HG03342 (cell line): ENCODE results near the gene RBBP6.
"Not testable (repeated sequence)": the region's sequence is repeated elsewhere in the genome, so short reads cannot be mapped to it uniquely, and the experiment has no call there.

Experiments
- ATAC-seq: cut with Tn5 transposase; IDR thresholded peaks from one replicate; pipeline ENCODE4 v1.9.1; 2021; ENCODE audit warnings: mild to moderate bottlenecking, moderate library complexity; ENCODE audit not compliant: unreplicated experiment

Gene RBBP6, protein sequence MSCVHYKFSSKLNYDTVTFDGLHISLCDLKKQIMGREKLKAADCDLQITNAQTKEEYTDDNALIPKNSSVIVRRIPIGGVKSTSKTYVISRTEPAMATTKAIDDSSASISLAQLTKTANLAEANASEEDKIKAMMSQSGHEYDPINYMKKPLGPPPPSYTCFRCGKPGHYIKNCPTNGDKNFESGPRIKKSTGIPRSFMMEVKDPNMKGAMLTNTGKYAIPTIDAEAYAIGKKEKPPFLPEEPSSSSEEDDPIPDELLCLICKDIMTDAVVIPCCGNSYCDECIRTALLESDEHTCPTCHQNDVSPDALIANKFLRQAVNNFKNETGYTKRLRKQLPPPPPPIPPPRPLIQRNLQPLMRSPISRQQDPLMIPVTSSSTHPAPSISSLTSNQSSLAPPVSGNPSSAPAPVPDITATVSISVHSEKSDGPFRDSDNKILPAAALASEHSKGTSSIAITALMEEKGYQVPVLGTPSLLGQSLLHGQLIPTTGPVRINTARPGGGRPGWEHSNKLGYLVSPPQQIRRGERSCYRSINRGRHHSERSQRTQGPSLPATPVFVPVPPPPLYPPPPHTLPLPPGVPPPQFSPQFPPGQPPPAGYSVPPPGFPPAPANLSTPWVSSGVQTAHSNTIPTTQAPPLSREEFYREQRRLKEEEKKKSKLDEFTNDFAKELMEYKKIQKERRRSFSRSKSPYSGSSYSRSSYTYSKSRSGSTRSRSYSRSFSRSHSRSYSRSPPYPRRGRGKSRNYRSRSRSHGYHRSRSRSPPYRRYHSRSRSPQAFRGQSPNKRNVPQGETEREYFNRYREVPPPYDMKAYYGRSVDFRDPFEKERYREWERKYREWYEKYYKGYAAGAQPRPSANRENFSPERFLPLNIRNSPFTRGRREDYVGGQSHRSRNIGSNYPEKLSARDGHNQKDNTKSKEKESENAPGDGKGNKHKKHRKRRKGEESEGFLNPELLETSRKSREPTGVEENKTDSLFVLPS (N-terminal part only)

DNA sequence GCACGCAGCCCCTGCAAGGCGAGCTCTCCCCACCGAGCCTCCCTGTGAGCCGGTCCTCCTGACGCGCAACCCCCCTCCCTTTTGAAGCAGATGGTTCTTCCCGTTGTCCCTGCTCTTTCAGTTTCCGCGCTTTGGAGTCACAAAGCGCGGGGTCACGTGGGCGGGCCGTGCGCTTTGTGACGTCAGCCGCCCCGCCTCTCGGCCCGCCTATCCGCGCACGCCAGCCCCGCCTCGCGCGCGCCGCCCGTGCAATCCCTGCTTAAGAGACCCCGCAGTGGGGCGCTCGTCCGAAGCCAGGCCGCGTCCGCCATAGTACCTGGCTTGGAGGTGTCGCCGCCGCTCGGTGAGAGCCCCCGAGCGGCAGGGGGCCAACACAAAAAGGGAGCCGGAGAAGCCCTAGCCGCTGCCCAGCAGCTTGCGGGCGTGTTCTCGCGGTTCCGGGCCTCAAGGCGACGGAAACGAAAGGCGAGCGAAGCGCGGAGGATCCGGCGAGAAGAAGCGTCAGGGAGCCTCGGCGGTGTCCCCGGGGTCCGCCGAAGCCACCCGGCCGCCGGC, at the start of gene RBBP6:
Gene RBBP6 (plus strand): TSS at position 272 of the 555 bp plus-strand sequence. CDS start 1,061 bp downstream, outside the sequence.
- peak; percentile 85 for ATAC-seq

DNA sequence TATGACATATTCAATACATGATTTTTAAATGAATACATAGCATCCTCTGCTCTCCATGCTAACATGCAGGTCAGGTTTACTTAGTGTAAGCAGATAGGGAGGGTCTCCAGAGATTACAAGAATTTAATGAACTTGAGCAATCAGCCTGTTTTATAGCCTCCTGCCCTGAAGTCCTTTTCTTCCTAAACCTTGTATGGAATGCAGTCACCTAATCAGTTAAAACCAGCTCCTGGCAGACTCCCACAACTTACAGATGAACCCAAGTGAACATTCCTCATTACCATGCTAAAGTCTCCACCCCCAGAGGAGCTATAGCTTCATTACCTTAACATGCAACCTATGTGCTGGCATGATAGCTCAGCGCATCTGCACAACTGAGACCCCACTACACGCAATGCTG, 48.5 kb upstream of the RBBP6 start:
- ATAC-seq = no peak

DNA sequence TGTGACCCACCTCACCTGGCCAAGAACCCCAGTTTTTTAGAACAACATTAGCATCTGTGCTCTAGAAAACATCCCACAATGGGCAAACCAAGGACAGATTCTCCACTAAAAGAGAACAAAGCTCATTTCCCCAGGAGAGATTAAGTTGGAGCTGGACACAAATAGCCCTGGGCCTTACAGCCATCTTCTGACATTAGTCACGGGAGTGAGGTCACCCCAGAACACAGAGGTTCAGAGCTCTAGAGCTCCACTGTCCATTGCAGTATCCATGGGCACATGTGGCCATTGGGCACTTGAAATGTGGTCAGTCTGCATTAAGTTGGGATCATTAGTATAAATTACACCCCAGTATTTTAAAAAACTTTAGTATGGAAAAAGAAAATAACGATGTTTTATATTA, 47.6 kb upstream of the RBBP6 start:
- ATAC-seq = no peak

DNA sequence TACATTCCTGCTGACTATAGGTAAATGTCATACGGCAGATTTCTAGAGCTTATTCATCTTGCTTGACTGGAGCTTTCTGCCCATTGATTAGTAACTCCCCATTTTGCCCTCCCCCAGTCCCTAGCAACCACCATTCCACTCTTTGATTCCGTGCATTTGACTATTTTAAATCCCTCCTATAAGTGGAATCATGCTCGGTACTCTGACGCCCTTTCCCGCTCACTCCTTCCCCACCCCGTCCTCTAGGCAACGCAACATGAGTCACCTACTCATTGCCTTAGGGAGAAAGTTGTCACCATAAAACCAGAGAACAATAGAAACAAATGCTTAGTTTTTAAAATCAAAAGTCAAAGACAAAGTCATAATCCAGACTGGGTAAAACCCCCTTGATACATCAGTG, 45.5 kb upstream of the RBBP6 start:
- no peak for ATAC-seq

DNA sequence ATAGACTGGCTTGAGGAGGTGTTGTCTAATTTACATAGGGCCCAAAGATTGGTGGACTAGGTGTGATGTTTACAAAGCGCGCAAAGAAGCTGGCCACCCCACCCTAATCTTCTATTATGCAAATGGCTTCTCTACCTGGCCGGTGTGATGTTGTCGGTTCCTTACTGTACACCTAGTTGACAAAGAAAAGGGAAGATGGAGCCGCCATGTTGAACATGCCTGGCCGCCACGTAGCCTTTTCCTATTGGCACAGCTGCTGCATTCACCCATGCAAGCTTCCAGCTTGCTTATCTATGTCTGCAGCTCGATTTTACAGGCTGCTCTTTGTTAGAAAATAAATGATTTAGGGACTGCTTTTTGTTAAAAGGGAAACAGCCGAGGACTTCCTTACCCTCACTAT, 44.2 kb upstream of the RBBP6 start:
- ATAC-seq = not testable (repeated sequence)

DNA sequence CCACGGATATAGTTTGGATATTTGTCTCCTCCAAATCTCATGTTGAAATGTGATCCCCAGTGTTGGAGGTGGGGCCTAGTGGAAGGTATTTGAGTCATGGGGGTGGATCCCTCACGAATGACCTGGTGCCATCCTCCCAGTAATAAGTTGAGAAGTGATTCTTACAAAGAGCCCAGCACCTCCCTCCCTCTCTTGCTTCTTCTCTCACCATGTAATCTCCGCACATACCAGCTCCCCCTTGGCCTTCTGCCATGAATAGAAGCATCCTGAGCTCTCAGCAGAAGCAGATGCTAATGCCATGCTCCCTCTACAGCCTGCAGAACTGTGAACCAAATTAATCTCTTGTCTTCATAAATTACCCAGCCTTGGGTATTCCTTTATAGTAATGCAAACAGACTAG, 41.9 kb upstream of the RBBP6 start:
- no peak for ATAC-seq

DNA sequence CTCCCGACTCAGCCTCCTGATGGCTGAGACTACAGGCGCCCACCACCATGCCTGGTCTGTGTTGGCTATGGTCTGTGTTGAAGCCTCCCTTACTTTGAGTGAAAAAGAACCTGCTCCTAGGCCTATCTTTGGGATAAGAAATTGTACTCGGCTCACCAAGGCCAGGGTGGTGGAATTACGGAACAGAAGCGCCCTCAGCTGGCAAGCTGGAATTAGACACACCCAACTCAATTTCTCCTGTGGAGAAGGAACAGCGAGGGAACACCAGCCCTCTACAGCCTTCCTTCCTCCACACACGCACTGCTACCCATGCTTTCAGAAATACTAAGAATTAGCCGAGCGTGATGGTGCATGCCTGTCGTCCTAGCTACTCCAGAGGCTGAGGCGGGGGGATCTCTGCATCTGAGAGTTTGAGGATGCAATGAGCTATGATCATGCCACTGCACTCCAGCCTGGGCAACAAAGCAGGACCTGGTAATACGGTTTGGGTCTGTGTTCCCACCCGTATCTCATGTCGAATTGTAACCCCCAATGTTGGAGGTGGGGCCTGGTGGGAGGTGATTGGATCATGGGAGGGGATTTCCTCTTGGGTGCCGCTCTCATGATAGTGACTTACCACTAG, 40.1 kb upstream of the RBBP6 start:
- no peak for ATAC-seq

DNA sequence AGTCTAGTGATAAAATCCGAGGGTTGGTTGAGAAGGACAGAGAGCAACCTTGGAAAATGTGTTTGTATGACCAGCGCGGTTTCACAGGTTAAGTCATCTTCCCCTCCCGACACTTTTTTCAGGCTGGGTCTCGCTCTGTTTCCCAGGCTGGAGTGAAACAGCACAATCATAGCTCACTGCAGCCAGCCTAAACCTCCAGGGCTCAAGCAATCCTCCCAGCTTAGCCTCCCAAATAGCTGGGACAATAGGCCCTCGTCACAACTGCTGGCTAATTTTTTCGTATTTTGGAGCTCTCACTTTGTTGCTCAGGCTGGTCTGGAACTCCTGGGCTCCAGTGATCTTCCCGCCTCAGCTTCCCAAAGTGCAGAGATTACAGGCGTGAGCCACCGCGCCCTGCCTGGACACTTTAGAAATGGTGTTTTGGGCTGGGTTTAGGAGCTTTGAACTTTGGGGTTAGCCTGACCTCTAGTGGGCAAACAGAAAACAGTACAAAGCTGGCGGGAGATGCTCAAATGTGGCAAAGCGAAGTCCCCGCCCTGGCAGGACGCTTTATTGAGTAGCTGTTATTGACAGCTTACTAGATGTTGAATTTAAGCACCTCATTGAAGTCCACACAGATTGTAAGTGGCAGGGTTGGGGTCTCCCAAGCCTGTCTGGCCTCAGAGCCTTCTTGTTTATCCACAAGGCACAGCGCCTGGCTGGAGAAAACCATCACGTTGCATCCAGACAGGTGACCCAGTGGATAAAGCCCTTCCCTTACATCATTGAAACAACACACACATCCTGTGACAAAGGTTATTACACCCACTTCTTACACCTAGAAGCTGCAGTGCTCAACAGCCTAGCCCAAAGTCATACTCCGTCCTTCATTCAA, 34.7 kb upstream of the RBBP6 start:
- no peak for ATAC-seq

DNA sequence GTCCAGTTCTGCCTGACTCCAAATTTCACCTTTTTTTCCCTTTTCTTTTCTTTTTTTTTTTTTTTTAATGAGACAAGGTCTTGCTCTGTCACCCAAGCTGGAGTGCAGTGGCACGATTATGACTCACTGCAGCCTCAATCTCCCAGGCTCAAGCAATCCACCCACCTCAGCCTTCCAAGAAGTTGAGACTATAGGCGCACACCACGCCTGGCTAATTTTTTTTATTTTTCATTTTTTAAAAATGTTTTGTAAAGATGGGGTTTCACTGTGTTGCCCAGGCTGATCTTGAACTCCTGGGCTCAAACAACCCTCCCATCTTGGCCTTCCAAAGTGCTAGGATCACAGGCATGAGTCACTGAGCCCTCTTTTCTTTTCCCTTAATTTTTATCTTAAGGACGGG, 33.4 kb upstream of the RBBP6 start:
- no peak for ATAC-seq

DNA sequence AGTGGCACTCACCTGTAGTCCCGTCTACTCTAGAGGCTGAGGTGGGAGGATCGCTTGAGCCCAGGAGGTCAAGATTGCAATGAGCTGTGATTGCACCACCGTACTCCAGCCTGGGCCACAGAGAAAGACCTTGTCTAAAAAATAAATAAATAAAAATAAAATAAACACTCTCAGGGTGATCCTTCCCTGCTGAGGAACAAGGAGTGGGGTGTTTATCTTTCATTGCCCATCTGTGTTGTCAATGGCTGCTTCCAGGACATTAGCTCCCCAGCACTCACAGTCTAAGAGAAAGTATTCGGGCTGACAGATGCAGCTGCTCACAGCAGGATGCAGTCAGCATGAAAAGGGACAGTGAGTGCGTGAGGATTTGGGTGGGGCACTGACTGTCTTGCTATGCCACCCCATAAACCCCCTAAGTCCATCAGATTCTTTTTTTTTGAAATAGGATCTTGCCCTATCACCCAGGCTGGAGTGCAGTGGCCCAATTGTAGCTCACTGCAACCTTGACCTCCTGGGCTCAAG, 31.3 kb upstream of the RBBP6 start:
- ATAC-seq = no peak

DNA sequence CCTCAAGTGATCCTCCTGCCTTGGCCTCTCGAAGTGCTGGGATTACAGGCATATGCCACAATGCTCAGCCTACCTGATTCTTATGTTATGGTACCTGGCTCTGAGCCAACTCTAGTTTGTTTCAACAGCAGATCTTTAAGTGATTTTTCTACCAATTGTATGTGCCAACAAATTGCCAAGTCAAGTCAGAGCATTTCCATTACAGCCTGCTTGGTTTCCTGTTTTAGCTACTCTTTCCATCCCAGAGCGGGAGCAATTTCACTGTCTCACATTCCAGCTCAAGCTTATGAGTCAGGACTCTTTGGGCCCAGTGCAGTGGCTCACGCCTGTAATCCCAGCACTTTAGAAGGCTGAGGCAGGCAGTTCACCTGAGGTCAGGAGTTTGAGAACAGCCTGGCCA, 30.8 kb upstream of the RBBP6 start:
- ATAC-seq = no peak

DNA sequence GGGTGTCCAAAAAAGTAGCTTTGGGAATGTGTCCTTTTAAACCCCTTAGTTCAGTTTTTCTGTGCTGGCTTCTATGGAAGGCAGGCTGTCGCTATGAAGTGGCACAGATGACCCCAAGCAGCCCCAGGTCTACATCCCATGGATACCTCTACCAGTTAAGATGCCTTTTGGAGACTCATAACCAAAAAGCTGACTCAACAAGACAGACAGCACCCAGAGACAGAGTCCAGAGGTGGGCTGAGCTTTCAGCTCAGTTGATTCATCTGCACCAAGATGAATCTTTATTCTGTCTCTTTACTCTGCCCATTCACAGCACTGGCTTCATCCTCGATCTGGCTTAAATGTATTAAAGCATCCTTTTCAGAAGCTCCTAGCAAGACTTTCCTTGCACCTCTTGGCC, 29.8 kb upstream of the RBBP6 start:
- ATAC-seq = no peak

DNA sequence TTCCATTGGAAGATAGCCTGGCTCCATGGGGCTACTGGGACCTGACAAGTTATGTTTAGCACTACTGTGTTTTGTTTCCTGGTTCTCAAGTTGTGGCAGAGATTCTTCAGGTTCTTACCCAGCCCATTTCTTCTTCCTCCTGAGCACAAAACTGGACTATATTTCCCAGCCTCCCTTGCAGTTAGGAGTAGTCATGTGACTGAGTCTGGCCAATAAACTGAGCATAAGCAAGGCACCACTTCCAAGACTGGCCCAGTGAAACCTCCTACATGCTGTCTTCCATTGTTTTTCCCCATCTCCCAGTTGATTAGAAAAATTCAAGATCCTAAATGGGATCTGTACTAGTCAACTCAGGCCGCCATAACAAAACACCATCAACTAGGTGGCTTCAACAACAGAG, 28.2 kb upstream of the RBBP6 start:
- no peak for ATAC-seq

DNA sequence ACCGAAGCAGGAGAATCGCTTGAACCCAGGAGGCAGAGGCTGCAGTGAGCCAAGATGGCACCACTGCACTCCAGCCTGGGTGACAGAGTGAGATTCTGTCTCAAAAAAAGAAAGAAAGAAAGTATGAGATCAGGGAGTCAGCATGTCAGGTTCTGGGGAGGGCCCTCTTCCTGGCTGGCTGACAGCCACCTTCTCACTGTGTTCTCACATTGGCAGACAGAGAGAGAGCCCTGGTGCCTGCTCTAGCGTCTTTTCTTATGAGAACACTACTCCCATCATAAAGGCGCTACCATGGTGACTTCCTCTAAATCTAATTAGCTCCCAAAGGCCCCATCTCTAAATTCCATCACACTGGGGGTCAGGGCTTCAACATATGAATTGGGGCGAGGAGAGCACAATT, 27.6 kb upstream of the RBBP6 start:
- no peak for ATAC-seq

DNA sequence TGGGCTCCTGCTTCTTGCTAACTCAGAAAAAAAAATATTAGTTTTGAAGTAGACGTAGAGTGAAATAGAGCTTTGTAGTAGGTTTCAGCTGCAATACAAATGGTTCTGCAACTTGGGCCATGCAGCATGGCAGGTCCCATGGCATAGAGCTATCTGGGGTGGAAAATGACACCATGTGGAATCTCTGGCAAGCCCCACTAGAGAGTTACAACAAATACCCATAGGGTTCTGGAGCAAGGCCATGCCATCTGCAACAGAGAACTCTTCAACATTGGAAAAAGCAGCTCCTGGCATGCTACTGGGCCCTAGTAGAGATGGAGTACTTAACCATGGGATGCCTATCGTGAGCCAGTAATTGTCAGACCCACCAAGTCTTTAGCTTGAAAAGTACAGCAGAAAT, 25.3 kb upstream of the RBBP6 start:
- no peak for ATAC-seq

DNA sequence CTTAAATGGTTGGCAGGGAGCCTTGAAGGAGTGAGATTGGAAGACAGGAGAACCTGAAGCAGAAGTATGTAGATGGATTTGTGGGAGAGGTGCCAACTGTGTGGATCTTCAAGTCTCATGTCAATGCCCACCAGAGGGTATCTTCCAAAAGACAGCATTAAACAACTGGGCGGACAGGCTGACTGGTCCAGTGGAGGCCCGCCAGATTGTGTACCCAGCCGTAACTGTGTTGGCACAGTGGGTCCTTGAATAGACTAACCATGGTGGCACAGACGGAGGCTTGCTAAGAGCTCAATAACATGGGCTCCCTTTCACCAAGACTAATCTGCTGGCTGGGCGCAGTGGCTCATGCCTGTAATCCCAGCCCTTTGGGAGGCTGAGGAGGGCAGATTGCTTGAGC, 24.2 kb upstream of the RBBP6 start:
- no peak for ATAC-seq

DNA sequence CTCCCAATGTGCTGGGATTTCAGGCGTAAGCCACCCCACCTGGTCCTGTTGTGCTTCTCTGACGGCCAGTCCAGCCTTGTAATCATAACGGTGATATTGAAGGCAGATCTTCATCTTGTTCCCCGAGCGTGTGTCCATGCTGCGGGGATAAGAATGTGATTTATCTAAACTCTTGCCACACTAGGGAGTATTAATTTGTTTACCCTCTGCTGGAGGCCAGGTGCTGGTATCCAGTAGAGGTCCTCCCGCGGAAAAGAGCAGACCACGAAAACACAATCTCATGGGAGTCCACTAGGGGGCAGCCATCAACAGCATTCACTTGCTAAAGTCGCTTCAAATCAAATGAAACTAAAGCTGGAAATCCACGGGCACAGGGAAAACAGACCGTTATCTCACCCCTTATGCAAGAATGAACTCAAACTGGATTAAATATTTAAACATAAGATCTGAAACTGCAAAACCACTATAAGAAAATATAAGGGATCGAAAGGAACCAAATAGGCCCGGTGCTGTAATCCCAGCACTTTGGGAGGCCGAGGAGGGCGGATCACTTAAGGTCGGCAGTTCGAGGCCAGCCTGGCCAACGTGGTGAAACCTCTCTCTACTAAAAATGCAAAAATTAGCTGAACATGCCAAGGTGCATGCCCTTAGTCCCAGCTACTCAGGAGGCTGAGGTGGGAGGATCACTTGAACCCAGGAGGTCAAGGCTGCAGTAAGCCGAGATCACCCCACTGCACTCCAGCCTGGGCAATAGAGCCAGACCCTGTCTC, 22.3 kb upstream of the RBBP6 start:
- no peak for ATAC-seq

DNA sequence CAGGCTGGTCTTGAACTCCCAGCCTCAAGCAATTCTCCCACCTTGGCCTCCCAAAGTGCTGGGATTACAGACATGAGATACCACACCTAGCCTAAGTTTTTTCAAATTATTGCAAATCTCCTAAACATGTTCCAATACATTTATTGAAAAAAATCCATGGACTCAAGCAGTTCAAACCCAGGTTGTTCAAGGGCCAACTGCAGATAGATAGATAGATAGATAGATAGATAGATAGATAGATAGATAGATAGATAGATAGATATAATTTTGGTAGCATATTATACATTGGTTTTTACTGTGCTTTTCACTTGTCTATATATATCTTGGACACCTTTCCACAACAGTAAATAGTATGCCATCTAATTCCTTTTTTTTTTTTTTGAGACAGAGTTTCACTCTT, 20.9 kb upstream of the RBBP6 start:
- no peak for ATAC-seq

DNA sequence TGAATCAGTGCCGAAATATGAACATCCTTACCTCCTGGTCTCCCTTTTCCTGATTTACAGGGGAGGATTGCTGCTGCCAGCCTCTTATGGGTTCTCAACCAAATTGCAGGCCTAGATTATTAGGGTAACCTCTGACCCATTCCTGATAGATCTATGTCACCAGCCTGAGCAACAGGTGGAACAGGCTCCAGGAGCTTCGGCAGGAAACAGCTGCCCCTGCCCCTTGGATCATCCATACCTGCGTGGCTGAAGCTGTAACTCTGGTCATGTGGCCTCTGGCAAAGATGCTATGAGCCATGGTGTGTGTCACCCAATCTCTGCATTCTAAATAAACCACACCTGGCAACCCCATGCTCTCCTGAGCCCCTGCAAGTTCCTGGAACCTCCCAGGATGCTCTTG, 18.4 kb upstream of the RBBP6 start:
- no peak for ATAC-seq
